ENCODE data around the gene SLC44A3.
A peak's percentile ranks its signal among the peaks of the same experiment; 100 is the strongest.

Gene SLC44A3

DNA sequence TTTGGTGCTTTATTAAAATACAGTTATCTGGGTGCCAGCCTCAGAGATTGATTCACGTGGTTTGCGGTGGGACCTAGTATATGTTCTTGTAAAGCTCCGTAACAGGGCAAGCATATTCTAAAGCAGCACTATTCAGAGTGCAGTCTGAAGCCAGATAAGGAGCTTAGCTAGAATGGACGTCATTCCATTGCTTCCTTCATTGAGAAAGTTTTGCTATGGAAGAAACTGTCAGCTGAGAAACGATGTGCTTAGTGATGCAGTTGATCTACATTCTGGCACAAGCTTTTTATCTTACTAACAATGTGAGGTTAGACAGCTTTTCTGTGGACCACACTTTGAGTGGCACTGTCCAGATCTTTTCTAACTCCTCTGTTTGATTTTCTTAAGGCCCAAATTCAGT lies 26.2 kb downstream of the SLC44A3 start:
- no peak overlapping the region for H3K4me3 ChIP-seq (ENCODE audit: low read length)
- DNase-seq (ENCODE audit: low read depth): no peak
- TF ChIP-seq, protein P1, sequence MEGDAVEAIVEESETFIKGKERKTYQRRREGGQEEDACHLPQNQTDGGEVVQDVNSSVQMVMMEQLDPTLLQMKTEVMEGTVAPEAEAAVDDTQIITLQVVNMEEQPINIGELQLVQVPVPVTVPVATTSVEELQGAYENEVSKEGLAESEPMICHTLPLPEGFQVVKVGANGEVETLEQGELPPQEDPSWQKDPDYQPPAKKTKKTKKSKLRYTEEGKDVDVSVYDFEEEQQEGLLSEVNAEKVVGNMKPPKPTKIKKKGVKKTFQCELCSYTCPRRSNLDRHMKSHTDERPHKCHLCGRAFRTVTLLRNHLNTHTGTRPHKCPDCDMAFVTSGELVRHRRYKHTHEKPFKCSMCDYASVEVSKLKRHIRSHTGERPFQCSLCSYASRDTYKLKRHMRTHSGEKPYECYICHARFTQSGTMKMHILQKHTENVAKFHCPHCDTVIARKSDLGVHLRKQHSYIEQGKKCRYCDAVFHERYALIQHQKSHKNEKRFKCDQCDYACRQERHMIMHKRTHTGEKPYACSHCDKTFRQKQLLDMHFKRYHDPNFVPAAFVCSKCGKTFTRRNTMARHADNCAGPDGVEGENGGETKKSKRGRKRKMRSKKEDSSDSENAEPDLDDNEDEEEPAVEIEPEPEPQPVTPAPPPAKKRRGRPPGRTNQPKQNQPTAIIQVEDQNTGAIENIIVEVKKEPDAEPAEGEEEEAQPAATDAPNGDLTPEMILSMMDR (conservative IDR thresholded peaks at IDR 0.05; ENCODE audit: low read length): no peak

DNA sequence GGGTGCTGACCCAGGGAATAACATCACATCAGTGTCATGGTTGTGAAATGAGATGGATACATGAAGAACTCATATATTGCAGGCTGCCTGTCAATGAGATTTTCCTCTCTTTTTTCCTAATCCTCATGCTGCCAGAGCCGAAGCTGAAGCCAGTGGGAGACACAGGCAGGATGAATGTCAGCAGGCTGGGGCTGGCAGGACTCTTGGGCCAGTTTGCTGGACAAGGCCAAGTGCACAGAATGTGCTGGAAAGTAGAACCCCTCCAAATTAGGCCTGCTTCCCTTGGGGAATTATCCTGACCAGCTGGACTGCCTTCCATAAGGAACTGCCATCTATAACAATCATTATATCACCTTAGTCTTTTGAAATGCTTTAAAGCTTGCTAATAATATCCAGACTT lies 31.4 kb downstream of the SLC44A3 start:
- DNase-seq (ENCODE audit: low read depth): no peak
- TF ChIP-seq, protein P1 (conservative IDR thresholded peaks at IDR 0.05; ENCODE audit: low read length): no peak
- H3K4me3 ChIP-seq (ENCODE audit: low read length): no peak overlapping the region

DNA sequence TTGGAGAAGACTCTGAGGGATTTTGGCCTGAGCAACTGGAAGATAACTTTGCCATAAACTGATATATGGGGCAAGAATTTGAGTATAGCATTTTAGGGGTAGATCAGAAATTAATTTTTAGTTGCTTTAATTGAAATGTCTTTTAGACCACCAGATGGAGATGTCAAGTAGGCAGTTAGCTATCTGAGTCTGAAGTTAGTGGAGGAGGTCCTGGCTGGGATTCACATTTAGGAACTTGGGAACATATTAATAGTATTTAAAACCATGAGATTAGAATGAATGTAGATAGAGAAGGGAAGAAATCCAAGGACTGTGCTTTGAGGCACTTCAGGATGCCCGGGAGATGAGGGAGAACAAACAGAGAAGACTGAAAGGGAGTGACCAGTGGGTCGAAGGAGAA lies 32.6 kb downstream of the SLC44A3 start:
- no peak for DNase-seq (ENCODE audit: low read depth)
- TF ChIP-seq, protein P1 (conservative IDR thresholded peaks at IDR 0.05; ENCODE audit: low read length): peak; percentile 28

DNA sequence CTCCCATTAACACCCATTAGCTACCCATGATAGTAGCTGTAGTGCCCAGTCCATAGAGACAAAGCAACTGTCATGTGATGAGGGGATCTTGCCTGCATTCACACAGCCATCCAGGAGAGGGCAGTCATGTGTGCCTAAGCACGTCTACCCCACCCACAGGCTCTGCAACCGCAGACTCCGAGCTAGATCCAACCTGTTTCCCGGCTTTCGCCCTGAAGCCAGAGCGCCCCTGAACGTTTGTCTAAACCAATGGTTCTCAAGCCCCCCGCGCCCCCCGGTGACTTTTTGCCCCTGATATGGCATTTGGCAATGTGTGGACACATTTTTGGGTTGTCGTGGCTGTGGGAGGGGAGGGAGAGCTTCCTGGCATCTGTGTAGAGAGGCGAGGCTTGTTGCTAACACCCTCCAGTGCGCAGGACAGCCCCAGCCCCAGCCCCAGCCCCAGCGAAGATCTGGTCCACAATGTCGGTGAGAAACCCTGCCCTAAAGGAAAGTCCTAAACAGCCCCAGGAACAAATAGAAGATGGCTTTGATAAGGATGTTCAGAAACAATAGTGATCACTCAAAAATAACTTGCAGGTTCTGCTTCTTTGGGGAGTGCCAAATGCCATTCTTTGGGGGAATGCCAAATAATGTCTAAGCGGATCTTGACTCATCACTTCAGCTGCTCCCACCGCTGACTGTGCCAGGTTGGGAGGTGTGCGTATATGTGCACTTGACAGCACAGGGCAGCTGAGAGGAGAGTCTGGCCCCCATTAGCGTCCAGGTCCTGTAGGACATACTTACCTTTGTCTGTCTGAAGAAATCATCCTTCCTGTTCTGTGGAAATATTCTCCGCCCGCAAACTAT lies 34.5 kb downstream of the SLC44A3 start:
- H3K4me3 ChIP-seq (ENCODE audit: low read length): peak overlapping the region; percentile 63
- peak; percentile 88 for DNase-seq (ENCODE audit: low read depth)
- TF ChIP-seq, protein P1 (conservative IDR thresholded peaks at IDR 0.05; ENCODE audit: low read length): peak; percentile 99

More for the DNA sequence above, 32.6 kb downstream of the SLC44A3 start:
- H3K4me3 ChIP-seq (ENCODE audit: low read length): no peak overlapping the region

DNA sequence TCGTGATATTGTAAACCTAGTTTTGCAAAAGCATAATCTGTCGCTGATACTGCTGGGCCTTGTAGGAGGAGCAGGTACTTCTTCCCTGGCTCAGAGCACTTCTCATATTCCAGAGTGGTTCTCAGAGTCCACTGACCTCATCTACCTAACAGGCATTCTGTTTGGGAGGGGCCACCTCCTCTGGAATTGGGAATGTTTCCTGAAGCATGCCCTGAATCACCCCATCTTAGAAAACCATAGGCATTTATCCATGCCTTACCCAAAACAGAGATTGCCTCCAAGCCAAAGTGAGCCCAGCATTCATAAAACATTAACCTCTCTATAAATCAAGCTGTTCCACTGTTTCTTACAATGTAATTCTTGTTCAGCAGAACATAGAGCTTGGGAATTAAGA lies 35.1 kb downstream of the SLC44A3 start:
- TF ChIP-seq, protein P1 (conservative IDR thresholded peaks at IDR 0.05; ENCODE audit: low read length): no peak
- DNase-seq (ENCODE audit: low read depth): no peak
- H3K4me3 ChIP-seq (ENCODE audit: low read length): no peak overlapping the region

DNA sequence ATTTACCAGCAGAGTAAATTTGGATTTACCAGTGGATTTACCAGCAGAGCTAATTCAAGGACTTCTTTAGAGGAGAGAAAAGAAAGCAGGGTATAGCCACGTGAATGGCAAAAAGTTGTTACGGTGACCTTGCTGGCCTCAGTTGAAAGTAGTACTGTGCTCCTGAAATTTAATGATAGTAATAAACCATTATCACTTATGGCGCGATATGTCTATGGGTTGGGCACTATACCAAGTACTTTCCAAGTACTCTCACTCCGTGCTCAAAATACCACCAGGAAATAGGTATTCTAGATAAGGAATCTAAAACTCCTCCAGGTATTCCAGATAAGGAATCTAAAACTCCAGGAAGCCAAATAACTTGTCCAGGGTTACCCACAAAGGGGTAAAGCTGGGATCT lies 35.8 kb downstream of the SLC44A3 start:
- no peak for DNase-seq (ENCODE audit: low read depth)
- H3K4me3 ChIP-seq (ENCODE audit: low read length): no peak overlapping the region
- TF ChIP-seq, protein P1 (conservative IDR thresholded peaks at IDR 0.05; ENCODE audit: low read length): no peak

DNA sequence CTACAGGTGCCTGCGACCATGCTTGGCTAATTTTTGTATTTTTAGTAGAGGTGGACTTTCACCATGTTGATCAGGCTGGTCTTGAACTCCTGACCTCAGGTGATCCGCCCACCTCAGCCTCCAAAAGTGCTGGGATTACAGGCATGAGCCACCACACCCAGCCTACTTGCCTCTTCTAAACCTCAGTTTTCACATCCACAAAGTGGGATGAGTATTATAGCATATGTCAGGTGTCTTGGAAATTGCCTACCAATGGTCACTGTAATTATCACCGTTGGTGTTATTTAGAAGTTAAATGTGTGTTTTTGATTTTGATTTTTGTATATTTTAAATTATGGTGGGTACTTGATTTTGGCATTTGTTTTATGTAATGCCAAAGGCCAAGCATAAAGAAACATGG lies 36.7 kb downstream of the SLC44A3 start:
- no peak overlapping the region for H3K4me3 ChIP-seq (ENCODE audit: low read length)
- TF ChIP-seq, protein P1 (conservative IDR thresholded peaks at IDR 0.05; ENCODE audit: low read length): no peak
- no peak for DNase-seq (ENCODE audit: low read depth)
